HG03457 (cell line): ENCODE data around the gene HNRNPUL2.
"Not testable (repeated sequence)": the region's sequence is repeated elsewhere in the genome, so short reads cannot be mapped to it uniquely, and the experiment has no call there.

Source experiments
- ATAC-seq: cut with Tn5 transposase; IDR thresholded peaks from one replicate; pipeline ENCODE4 v1.9.1; 2021; ENCODE audit warnings: moderate number of reproducible peaks; ENCODE audit not compliant: unreplicated experiment

The HNRNPUL2 gene

DNA sequence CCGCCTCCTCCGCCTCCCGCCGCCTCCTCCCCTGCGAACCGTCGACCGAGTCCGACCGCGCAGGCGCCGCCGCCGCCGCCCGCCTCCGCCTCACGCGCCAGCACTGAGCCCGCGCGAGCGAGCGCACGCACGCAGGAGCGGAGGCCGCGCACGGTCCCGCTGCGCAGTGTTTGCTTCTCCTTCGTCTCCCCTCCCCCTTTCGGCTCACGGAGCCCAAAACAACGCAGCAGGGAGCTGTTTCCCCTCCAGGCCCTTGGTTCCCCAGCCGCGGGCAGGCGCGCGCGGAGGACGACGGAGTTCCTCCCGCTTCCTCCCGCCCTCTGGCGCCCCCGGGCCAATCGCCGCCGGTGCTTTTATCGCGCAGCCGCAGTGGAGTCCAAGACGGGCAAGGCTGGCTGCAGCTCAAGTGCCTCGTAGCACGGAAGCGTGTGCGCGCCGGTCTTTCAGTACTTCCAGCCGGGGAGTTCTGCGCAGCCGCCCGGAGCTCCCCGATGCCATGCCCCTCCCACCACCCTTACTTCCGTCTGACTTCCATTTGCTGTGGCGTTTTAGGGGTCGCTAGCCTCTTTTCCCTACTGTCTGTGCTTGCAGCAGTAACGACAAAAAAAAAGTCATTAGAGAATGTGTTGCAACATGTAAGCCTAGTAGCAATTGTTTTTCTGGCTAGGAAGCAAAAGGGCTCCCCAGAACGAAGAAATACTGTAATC, at the start of gene HNRNPUL2:
TSS of gene HNRNPUL2 (minus strand) at position 293 of the 707 bp plus-strand sequence. CDS start 301 bp downstream, outside the sequence.
- peak; percentile 51 for ATAC-seq

DNA sequence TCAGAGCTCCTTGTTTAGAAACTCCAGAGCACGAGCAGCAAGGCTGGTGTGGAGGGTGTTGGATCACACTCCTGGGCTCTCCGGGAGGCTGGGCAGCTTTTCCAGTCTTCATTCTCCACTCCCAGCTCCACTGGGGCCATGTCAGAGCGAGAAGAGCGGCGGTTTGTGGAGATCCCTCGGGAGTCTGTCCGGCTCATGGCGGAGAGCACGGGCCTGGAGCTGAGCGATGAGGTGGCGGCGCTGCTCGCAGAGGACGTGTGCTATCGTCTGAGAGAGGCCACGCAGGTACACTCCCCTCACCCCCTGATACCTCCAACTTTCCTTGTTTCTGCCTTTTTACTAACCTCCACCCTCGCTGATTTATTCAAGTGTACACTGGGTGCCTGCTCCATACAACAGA, 48.4 kb upstream of the HNRNPUL2 start:
- ATAC-seq = no peak

DNA sequence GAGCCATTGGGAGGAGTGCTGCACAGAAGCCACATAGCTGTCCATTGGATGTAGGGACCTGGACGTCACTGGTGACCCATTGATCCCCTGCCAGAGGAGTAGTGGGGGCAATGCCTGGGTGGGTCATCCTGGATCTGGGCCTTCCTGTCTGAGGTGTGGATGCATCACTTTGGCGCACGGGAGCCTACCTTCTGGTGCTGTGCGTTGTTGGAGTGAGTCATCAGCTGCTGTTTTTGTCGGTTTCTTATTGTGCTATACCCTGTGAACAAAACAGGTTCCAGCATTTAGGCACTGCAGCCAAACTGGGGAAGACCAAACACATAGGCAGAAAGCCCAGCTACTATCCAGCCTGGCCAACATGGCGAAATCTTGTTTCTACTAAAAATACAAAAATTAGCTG, 47.1 kb upstream of the HNRNPUL2 start:
- ATAC-seq = no peak

DNA sequence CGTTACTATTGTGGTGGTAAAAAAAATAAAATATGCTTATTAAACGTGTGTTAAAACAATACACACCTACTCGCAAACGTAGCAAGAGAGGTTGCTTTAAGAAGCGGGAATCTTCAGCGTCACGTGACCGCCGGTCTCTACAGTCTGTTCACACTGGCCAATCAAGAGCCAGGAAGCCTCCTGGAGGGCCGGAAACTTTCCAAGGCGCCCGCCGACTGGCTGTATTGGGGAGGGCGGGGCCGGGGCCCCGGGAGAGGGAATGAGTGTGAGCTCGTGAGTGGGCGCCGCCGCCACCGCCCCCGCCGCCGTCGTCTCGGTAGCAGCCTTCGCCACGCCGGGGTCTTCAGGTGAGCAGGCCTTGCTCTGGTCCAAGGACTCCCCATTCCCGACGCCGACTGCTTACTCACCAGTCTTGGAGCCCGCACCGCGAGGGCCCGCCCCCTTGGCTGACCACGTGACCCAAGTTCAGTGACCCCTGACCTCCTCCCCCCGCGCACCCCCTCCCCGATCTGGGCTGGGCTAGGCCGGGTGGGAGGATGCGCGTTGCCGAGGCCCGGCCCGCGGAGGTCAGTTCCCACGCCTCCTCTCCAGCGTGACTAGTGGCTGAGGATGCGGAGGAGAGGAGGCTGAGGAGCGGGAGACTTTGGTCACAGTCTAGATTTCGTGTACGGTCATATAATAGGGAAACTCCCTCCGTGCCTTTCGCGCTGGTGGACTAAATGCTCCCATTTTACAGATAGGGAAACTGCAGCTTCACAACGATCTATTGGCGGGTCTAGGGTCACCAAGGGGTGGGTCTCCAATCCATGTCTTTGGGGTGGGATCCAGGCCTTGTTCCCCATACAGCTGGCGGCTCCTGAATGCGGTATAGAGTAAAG, 44.1 kb upstream of the HNRNPUL2 start, which contains the start of gene TAF6L:
TSS of gene TAF6L (plus strand) at position 253 of the 878 bp plus-strand sequence. CDS start 4,388 bp downstream, outside the sequence.
- peak; percentile 53 for ATAC-seq

DNA sequence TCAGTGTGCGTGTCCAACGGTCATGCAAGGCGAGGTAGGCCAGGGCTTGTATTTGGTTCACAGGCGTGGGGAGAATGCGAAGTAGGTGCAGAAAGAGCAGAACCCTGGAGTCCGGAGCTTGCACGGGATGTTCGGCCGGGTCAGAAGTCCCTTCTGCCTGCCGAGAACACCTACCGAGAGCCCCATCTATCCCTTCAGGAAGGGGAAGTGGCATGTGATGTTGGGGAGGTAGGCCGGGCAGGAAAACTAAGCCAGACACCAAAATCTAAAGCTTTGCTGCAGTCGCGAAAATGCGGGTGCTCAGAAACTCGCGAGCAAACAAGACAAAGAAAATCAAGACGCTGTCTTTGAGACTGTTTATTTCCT, 43.5 kb upstream of the HNRNPUL2 start:
- ATAC-seq = no peak

DNA sequence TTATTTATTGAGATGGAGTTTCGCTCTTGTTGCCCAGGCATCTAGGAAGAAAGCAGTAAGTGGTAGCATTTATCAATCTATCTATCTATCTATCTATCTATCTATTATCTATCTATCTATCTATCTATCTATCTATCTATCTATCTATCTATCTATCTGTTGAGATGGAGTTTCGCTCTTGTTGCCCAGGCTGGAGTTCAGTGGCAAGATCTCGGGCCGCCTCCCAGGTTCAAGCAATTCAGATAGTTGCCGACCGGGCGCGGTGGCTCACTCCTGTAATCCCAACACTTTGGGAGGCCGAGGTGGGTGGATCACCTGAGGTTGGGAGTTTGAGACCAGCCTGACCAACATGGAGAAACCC, 33.6 kb upstream of the HNRNPUL2 start:
- not testable (repeated sequence) for ATAC-seq

DNA sequence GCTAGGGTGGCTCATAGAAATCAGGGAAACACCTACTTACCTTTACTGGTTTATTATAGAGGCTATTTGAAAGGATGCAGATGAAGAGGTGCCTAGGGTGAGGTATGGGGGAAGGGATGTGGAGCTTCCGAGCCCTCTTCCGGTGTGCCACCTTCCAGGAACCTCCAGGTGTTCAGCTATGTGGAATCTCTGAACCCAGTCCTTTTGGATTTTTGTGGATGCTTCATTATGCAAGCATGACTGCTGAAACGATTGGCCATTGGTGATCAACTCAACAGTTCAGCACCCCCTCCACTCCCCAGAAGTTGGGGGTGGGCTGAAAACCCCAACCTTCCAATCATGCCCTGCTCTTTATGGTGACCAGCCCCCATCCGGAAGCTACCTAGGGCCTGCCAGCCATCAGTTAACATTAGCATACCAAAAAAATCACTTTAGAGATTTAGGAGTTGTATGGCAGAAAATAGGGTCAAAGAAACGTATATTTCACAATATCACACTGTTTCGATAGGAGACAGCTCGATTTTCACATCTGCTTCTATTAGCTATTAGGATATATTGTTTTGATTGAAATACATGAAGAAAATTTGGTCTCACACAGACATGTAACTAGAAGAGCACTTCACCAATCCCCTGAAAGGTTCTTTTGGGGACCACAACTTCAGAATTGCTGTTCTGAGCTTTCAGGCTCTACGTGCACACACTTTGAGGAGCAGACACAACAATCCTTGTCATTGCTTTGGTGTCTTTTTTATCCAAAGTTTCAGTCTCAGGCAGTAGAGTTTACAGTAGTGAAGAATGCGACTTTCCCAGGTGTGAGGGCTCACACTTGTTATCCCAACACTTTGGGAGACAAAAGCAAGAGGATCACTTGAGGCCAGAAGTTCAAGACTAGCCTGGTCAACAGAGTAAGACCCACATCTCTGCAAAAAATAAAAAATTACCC, 30.9 kb upstream of the HNRNPUL2 start:
- ATAC-seq = no peak

DNA sequence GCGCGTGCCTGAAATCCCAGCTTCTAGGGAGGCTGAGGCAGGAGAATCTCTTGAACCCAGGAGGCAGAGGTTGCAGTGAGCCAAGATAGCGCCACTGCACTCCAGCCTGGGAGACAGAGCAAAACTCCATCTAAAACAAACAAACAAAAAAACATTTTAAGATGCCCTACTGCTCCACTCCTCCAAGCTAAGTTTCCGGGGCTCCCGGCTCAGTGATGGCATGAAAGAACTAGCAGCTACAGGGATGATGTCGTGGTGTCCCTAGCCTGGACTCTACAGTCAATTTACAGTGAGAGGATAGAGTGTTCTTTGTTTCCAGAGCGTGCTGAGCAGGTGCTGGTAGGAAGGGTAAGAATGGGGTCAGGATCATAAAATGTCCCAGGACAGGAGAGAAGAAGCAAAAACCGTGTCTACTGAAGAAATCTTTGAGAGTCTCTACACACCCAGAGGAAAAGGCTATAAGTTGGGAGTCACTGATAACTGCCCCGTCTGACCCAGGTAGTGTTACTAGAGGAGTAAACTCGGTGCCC, 27.9 kb upstream of the HNRNPUL2 start:
- no peak for ATAC-seq

DNA sequence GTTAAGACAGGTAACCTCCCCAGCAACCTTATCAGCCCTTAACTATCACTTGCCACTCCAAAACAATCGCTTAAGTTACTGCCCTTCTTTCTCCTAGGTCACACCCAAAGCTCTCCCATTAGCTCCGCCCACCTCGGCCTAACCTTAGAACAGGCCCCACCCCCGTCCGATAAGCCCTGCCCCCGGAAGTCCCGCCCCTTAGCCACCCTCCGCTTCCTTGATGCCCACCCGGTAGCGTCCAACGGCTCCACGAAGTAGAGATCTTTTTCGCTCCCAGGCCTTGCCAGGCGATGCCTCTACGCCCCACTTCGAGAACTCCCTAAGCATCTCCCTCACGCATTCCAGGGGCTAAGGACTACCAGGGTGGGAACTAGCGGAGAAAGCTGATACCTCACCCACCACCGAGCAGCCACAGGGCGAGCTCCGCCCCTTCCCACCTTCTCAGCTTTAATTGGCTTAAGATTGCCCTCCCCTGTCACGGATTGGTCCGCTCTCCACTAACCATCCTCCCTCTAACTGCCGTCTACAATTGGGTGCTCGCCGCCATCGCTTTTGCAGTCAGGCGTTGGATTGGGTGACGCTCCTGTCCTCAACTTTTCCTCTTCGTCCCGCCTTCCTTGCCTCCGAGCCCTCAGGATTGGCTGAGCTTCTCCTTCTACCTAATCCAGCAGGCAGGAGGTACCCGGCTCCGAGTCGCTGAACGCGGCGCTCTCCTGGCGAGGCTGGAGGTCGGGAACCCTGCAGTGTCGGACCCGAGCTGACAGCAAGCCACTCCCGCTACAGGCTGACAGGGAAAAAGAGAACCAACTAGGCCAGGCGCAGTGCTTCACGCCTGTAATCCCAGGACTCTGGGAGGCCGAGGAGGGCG, 26.7 kb upstream of the HNRNPUL2 start, which contains the start of gene ZBTB3:
TSS of gene ZBTB3 (minus strand) at position 425 of the 868 bp plus-strand sequence. CDS start 496 bp downstream, outside the sequence.
- peak; percentile 77 for ATAC-seq

DNA sequence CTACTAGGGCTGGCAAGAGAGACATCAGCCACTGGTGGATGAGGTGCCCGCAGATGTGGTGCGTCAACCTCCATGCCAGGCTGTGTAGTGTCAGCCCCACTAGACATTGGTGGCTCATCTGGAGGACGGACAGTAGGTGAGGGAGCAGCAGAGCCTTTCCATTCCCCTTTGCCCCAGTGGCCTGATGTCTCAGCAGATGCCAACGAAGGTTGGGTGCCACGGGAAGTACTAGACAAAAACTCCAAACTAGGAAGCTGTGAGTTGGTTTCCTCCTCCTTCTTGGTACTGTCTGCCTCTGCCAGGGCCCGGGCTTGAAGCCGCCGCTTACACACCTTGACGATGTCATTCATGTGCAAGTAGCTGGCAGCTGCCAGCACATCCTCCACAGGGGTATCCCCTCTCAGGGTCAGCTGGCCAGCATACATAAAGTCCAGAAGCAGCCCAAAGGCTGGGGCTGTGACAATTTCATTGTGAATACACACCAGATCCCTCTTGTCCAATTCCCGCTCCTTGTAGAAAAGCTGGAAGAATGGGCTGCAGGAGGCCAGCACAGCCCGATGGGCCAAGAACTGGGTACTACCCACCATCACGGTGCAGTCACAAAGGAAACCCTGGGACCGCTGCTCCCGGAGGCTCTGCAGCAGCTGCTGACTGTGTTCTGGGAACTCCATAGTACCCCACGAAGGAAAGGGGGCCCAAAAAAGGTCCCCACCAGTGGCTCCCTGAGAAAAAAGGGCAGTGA, 25.9 kb upstream of the HNRNPUL2 start:
- ATAC-seq = no peak

DNA sequence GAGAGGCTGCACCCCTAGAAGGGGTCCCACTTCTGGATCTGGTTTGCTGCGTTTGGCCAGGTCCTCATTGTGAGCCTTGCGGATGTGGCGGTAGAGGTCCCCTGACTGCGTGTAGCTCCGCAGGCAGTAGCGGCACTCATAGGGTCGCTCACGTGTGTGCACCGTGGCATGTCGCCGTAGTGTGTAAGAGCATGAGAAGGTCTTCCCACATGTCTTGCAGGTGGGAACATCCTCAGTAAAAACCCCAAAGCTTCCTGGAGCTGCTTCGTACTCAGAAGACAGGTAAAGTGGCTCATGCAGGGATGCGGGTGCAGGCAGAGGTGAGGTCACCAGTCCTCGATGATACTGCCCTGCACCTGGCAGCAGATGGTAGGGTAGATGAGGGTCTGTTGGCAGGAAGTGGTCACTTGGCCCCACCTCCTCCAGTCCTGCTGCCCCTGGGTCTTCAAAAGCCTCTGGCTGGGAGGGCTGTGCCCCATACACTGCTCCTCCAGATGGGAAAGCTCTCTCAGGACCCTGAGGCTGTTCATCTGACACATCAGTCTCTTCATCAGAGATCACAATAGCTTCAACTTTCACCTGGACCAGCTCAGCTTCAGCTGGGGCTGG, 25.0 kb upstream of the HNRNPUL2 start:
- no peak for ATAC-seq

DNA sequence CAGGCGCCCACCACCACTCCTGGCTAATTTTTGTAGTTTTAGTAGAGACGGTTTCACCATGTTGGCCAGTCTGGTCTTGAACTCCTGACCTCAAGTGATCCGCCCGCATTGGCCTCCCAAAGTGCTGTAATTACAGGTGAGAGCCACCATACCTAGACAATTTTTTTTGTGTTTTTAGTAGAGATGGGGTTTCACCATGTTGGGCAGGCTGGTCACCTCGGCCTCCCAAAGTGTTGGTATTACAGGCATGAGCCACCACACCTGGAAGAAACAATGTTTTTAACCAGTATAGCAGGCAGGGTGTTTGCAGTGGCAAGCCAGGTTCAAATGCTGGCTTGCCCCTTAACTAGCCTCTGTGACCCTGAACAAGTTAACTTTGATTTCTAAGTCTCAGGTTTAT, 22.7 kb upstream of the HNRNPUL2 start:
- not testable (repeated sequence) for ATAC-seq

DNA sequence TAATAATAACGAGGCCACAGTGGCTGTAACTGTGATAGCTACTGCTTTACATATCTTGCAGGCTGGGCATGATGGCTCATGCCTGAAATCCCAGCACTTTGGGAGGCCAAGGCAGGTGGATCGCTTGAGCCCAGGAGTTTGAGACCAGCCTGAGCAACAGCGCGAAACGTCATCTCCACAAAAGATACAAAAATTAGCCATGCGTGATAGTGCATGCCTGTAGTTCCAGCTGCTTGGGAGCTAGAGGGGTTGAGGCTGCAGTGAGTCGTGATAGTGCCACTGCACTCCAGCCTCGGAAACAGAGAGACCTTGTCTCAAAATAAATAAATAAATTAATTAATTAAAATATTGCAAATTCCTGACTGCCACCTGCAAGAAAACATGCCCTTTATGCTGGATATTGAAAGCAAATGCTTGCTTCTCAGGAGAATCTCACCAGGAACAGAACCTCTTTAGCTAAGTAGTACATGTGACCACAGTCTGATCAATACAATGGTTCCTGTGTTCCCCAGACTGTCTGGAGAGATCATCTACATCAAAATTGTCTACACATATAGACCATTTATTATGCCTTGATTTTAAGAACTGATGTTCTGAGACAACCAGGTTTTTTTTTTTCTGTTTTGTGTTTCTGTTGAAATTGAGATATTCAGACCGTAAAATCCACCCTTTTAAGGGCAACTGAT, 20.4 kb upstream of the HNRNPUL2 start:
- ATAC-seq = no peak

DNA sequence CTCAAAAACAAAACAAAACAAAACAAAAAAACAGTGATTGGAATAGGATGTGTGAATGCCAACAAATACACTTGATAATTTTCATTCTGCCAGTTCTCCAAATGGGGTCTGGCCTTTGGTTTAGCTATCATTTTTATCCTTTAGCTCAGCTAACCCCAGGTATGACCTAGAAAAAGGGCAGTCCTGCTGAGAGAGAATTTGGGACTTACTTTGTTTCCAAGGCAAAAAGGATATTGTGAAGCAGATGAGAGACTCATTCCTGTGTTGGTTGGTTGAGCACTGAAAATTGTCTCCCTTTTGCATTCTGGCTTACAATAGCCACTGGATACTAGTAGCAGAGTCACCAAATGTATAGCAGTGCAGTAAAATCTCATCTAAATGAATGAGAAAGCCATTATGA, 9.9 kb upstream of the HNRNPUL2 start:
- no peak for ATAC-seq

DNA sequence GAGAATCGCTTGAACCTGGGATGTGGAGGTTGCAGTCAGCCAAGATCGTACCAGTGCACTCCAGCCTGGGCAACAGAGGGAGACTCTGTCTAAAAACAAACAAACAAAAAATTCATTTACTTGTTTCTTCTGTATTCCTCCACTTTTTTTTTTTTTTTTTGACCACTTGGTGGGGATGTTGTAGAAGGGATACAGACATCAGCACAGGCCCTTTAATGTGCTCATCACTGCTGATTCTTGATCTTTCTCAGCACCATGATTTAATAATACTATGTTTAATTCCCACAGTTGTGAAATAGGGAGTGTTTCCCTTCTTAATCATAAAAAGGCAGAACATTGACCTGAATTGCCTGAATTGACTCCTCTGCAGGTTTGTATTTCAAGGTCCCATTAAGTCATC, 5.6 kb upstream of the HNRNPUL2 start:
- ATAC-seq = no peak

DNA sequence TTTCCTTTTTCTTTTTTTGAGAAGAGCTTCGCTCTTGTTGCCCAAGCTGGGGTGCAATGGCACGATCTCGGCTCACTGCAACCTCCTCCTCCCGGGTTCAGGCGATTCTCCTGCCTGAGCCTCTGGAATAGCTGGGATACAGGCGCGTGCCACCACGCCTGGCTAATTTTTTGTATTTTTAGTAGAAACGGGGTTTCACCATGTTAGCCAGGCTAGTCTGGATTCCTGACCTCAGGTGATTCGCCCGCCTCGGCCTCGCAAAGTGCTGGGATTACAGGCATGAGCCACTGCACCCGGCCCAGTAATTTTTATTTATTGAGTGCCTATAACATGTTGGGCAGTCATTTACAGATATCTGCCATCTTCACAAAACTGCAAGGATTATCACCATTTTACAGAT, 2.8 kb upstream of the HNRNPUL2 start:
- ATAC-seq = not testable (repeated sequence)

DNA sequence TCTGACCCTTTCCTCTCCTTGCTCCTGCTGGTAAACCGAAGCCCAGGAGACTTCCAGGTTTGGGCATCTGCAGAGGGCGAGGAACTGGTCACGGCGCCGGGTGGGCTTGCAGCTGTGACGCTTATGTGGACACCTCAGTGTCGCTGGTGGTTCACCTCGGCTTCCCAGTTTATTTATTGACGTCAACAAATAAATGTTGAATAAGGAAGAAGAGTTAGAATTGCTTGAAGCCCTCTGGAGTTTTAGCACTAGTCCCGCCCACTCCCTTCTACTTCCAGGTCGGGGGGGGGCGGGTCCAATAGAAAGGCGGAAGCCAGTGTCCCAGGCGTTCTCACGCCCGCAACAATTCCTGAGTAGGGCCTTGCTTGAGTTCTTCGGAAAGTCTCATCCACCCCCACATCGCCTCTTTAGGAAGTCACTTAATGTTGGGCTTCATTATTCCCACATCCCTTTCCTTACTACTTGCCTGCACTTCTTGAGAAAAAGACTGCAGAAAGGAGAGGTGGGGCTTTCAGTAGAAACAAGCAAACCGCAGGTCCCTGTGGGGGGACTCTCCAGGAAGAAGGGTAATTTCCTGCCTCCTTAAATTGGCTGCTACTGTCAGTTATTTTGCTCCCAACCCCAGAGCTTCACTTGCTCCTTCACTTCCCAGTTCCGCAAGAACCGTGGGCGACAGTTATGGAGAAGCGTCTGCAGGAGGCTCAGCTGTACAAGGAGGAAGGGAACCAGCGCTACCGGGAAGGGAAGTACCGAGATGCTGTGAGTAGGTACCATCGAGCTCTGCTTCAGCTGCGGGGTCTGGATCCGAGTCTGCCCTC, 1.1 kb upstream of the HNRNPUL2 start, which contains the start of gene TTC9C:
TSS of gene TTC9C (plus strand) at position 316 of the 818 bp plus-strand sequence. CDS start at position 679, 363 bp downstream.
- no peak for ATAC-seq
